Type B pancreatic cell (in vitro differentiated cells): Measurements from ENCODE around the gene POLR3GL. TPM values are rescaled to one million over a fixed set of nuclear protein-coding genes. Genes with fewer than 3 reads are reported as not detected.

ENCODE experiments used
- DNase-seq: peaks from one replicate; pipeline ENCODE4 v3.0.0; 2021; ENCODE audit warnings: mixed read lengths; ENCODE audit not compliant: unreplicated experiment; ENCODE audit errors: extremely low spot score
- H3K27ac Mint-ChIP-seq: 2 replicates; pipeline ENCODE4 v1.8.0; 2021; ENCODE audit warnings: mild to moderate bottlenecking, mixed read lengths
- H3K27me3 Mint-ChIP-seq: 2 replicates; pipeline ENCODE4 v1.8.0; 2021; ENCODE audit warnings: mixed read lengths
- H3K36me3 Mint-ChIP-seq: 2 replicates; pipeline ENCODE4 v1.8.0; 2021; ENCODE audit warnings: mixed read lengths
- H3K4me1 Mint-ChIP-seq: one replicate; pipeline ENCODE4 v1.8.0; 2021; ENCODE audit warnings: mixed read lengths; ENCODE audit not compliant: unreplicated experiment
- H3K4me3 Mint-ChIP-seq: 2 replicates; pipeline ENCODE4 v1.8.0; 2021; ENCODE audit warnings: mild to moderate bottlenecking, mixed read lengths
- H3K9me3 Mint-ChIP-seq: 2 replicates; pipeline ENCODE4 v1.8.0; 2021; ENCODE audit warnings: mixed read lengths
- total RNA-seq: library from RNA; stranded (reverse); gene quantifications from 2 replicates; pipeline ENCODE4 v1.2.1, GENCODE V29; 2021; ENCODE audit warnings: low replicate concordance
- TF ChIP-seq, protein P1 (sequence below): fragments of 200-600 bp; sonication (generic); conservative IDR thresholded peaks from 2 replicates; pipeline ENCODE4 v1.5.0; 2021; ENCODE audit warnings: antibody characterized with exemption, mild to moderate bottlenecking

Gene POLR3GL
- total RNA-seq, 1 donor from 2014 or later: 14.1 TPM

DNA sequence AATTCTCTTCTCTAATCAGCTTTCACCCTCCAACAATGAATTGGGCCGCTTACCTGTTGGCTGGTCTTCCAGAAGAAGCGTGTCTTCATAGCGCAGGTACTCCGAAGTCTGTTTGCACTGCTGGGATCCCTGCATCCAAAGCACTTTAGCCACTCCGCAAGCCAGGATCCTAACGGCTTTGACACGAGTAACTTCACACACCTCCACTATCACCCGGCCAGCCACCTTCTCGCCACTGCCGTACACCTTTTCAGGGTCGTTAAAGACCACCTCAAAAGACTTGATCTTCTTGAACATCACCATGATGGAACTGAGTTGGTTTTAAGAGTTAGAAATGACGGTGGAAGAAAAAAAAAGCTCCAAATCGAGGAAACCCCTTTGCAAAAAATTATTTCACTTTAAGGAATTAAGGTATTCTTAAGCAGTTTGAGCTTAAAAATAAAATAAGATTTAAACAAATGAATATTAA, 31.5 kb downstream of the POLR3GL start:
- no peak for DNase-seq
- TF ChIP-seq, protein P1, sequence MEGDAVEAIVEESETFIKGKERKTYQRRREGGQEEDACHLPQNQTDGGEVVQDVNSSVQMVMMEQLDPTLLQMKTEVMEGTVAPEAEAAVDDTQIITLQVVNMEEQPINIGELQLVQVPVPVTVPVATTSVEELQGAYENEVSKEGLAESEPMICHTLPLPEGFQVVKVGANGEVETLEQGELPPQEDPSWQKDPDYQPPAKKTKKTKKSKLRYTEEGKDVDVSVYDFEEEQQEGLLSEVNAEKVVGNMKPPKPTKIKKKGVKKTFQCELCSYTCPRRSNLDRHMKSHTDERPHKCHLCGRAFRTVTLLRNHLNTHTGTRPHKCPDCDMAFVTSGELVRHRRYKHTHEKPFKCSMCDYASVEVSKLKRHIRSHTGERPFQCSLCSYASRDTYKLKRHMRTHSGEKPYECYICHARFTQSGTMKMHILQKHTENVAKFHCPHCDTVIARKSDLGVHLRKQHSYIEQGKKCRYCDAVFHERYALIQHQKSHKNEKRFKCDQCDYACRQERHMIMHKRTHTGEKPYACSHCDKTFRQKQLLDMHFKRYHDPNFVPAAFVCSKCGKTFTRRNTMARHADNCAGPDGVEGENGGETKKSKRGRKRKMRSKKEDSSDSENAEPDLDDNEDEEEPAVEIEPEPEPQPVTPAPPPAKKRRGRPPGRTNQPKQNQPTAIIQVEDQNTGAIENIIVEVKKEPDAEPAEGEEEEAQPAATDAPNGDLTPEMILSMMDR: no peak
- Mint-ChIP-seq H3K27me3 (no peaks in the 10 kb centered on the region), H3K4me1 (peaks cover 50% of the 10 kb centered on the region), H3K27ac (peak overlapping the region; percentile 89), H3K36me3 (peaks cover 32% of the 10 kb centered on the region), H3K4me3 (peak overlapping the region; percentile 92), H3K9me3 (no peaks in the 10 kb centered on the region)

- H3K4me3 Mint-ChIP-seq: peak within 1 kb of the TSS; percentile 92
- H3K36me3 Mint-ChIP-seq: peaks cover 32% of the 10 kb centered on the region
- H3K9me3 Mint-ChIP-seq: no peaks in the 10 kb centered on the region
- TF ChIP-seq, protein P1: no peak
- peak within 1 kb of the TSS; percentile 89 for H3K27ac Mint-ChIP-seq
- peaks cover 50% of the 10 kb centered on the region for H3K4me1 Mint-ChIP-seq
- DNase-seq: peak; percentile 94
- H3K27me3 Mint-ChIP-seq: no peaks in the 10 kb centered on the region
Measured at GRCh38 chr1:145996433-145997015, 32.0 kb downstream of the POLR3GL start, which contains the start of gene TXNIP. TXNIP (minus strand) TSS chr1:145996579; CDS start chr1:145996266, 313 bp downstream.

- no peak for DNase-seq
- Mint-ChIP-seq H3K27ac (peak overlapping the region; percentile 89), H3K9me3 (no peaks in the 10 kb centered on the region), H3K36me3 (peaks cover 32% of the 10 kb centered on the region), H3K4me1 (peaks cover 47% of the 10 kb centered on the region), H3K27me3 (no peaks in the 10 kb centered on the region), H3K4me3 (peak overlapping the region; percentile 92)
- TF ChIP-seq, protein P1: no peak
Measured at GRCh38 chr1:145997016-145997717, 32.7 kb downstream of the POLR3GL start.

DNA sequence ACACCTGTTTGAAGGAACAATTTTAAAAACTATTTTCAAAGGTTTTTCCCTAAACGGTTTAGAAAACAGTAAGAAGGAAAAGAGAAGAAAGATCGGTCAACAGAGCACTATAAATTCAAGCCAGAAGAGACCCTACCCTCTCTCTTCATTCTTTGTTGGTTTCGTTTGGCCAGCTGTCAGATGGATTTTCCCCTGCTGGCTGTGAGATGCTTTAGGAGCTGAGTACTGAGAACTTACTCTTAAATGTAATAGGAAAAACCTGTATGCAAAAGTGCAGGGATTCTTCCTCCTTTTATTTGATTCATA, 33.2 kb downstream of the POLR3GL start:
- TF ChIP-seq, protein P1: no peak
- Mint-ChIP-seq H3K27me3 (no peaks in the 10 kb centered on the region), H3K36me3 (peaks cover 30% of the 10 kb centered on the region), H3K9me3 (no peaks in the 10 kb centered on the region), H3K4me3 (peak overlapping the region; percentile 92), H3K4me1 (peaks cover 44% of the 10 kb centered on the region), H3K27ac (peak overlapping the region; percentile 89)
- DNase-seq: no peak

- peak overlapping the region; percentile 52 for H3K4me3 Mint-ChIP-seq
- H3K4me1 Mint-ChIP-seq: peaks cover 33% of the 10 kb centered on the region
- TF ChIP-seq, protein P1: no peak
- H3K9me3 Mint-ChIP-seq: no peaks in the 10 kb centered on the region
- no peaks in the 10 kb centered on the region for H3K27me3 Mint-ChIP-seq
- DNase-seq: no peak
- H3K27ac Mint-ChIP-seq: peak overlapping the region; percentile 74
- peaks cover 12% of the 10 kb centered on the region for H3K36me3 Mint-ChIP-seq
Measured at GRCh38 chr1:145999321-146000024, 35.0 kb downstream of the POLR3GL start.
